AG04450 (cell line): Measurements from ENCODE around the gene STAMBPL1. TPM values are rescaled to one million over a fixed set of nuclear protein-coding genes. Genes with fewer than 3 reads are reported as not detected.
A peak's percentile ranks its signal among the peaks of the same experiment; 100 is the strongest.

ENCODE experiments used
- CTCF ChIA-PET: fragments of 300-600, 350-600 bp; formaldehyde crosslinking; extraction: SDS; loops from one replicate; lab custom pipeline; 2022; ENCODE audit warnings: antibody characterized with exemption, inconsistent platforms; lab: Charles Lee
- POLR2A ChIA-PET: fragments of 350-600 bp; formaldehyde crosslinking; extraction: SDS; loops from one replicate; lab custom pipeline; 2021; ENCODE audit warnings: antibody characterized with exemption, inconsistent platforms; lab: Yijun Ruan, JAX
- DNase-seq: peaks from one replicate; pipeline ENCODE4 v3.0.0-alpha.2; 2011; ENCODE audit warnings: low read depth, low spot score
- H3K27ac ChIP-seq: one replicate; pipeline ENCODE4 v1.5.1; 2012; ENCODE audit warnings: low read depth, low read length, control low read depth
- H3K27me3 ChIP-seq: one replicate; pipeline ENCODE4 v1.6.0; 2012; ENCODE audit warnings: low read length; ENCODE audit not compliant: control insufficient read depth, insufficient read depth
- H3K4me3 ChIP-seq: 2 replicates; pipeline ENCODE4 v1.5.1; 2011; ENCODE audit warnings: mild to moderate bottlenecking, low read depth, low read length, control low read depth
- H3K9me3 ChIP-seq: 2 replicates; pipeline ENCODE4 v1.5.1; 2012; ENCODE audit warnings: low read length; ENCODE audit not compliant: control insufficient read depth, insufficient read depth
- polyA plus RNA-seq: library from polyadenylated mRNA; depleted of rRNA; stranded (reverse); fragments of >200 nt; gene quantifications from 2 replicates; pipeline ENCODE4 v1.2.3, GENCODE V29; 2011
- TF ChIP-seq, protein P1 (sequence below): IDR thresholded peaks from 2 replicates; pipeline ENCODE4 v1.5.1; 2011; ENCODE audit warnings: low read depth, low read length, control low read depth, inconsistent platforms

Gene STAMBPL1
- polyA plus RNA-seq, 1 experiment, result 50.3 TPM

DNA sequence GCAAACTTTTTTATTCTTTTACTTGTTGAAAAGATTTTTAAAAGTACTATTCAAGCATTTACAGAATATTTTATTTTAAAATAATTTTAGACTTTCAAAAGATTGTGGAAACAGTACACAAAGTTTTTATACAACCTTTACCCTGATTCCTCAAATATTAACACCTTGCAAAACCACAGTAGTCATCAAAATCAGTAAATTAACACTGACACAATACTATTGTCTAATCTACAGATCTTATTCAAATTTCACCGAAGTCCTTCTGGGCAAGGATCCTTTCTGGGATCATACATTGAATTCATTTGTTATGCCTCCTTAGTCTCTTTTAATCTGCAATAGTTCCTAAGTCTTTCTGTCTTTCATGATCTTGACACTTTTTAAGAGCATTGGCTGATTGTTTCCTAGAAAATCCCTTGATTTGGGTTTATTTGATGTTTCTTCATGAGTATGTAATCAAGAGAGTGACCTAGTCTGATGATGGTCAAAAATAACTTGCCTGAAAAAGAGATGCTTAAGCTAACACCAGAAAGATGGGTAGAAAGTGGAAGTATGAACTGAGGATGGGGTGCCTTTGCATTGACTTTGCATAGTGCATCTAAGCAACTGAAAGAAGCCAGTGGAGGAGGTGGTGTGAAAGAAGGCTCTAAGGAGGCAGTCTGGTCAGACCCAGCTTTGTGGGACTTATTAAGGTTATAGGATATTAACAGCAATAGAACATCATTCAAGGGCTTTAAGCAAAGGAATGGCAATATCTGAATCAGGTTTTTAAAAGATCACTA, 9.7 kb downstream of the STAMBPL1 start:
- CTCF ChIA-PET, result interaction anchor here (0.8 to 2.5 kb wide), 2 partner anchors 42 to 54 kb away, joined by 4 to 11 read pairs; no protein-coding TSS in a partner anchor
- Histone ChIP-seq H3K9me3 (no peaks in the 10 kb centered on the region), H3K27me3 (no peaks in the 10 kb centered on the region), H3K4me3 (no peak overlapping the region), H3K27ac (no peak overlapping the region)
- no peak for DNase-seq
- POLR2A ChIA-PET, result interaction anchor here (1.5 kb wide), 1 partner anchor 10 kb away, joined by 4 read pairs; the partner anchor contains the start of gene STAMBPL1
- TF ChIP-seq, protein P1, sequence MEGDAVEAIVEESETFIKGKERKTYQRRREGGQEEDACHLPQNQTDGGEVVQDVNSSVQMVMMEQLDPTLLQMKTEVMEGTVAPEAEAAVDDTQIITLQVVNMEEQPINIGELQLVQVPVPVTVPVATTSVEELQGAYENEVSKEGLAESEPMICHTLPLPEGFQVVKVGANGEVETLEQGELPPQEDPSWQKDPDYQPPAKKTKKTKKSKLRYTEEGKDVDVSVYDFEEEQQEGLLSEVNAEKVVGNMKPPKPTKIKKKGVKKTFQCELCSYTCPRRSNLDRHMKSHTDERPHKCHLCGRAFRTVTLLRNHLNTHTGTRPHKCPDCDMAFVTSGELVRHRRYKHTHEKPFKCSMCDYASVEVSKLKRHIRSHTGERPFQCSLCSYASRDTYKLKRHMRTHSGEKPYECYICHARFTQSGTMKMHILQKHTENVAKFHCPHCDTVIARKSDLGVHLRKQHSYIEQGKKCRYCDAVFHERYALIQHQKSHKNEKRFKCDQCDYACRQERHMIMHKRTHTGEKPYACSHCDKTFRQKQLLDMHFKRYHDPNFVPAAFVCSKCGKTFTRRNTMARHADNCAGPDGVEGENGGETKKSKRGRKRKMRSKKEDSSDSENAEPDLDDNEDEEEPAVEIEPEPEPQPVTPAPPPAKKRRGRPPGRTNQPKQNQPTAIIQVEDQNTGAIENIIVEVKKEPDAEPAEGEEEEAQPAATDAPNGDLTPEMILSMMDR, result no peak

DNA sequence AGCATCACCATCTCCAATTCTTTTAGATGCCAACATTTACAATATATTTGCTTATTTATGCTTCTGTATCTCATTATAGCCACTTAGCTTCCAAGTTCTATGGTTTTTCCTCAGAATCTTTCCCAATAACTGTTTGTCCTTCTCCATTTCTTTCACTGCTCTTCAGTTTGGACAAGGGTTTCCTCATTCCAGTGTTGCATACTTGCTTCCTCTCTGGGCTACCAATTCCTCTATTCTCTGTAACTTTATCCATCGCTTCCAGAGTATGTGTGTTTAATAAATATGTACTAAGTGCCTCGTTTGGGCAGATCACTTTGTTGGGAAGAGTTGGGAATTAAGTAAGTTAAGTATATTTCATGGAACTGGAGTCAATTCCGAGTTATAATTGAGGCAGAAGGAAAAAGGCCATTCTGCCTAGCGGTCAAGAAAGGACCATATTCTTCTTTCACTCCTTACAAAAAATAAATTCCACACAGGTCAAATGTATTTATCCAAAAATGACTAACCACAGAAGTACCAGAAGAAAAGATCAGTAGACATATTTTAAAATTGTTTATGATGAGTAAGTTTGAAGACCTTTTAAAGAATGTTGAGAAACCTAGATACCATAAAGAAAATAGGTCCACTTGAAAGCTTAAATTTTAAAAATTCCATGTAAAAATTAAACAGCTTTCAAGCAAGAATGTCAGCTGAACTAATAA, 10.8 kb downstream of the STAMBPL1 start:
- TF ChIP-seq, protein P1, result no peak
- Histone ChIP-seq H3K27me3 (no peaks in the 10 kb centered on the region), H3K27ac (no peak overlapping the region), H3K9me3 (no peaks in the 10 kb centered on the region), H3K4me3 (no peak overlapping the region)
- CTCF ChIA-PET, result interaction anchor here (1.0 to 2.5 kb wide), 2 partner anchors 41 to 42 kb away, joined by 3 to 11 read pairs; no protein-coding TSS in a partner anchor
- DNase-seq, result no peak
- POLR2A ChIA-PET, result interaction anchor here (1.5 kb wide), 1 partner anchor 11 kb away, joined by 4 read pairs; the partner anchor contains the start of gene STAMBPL1

DNA sequence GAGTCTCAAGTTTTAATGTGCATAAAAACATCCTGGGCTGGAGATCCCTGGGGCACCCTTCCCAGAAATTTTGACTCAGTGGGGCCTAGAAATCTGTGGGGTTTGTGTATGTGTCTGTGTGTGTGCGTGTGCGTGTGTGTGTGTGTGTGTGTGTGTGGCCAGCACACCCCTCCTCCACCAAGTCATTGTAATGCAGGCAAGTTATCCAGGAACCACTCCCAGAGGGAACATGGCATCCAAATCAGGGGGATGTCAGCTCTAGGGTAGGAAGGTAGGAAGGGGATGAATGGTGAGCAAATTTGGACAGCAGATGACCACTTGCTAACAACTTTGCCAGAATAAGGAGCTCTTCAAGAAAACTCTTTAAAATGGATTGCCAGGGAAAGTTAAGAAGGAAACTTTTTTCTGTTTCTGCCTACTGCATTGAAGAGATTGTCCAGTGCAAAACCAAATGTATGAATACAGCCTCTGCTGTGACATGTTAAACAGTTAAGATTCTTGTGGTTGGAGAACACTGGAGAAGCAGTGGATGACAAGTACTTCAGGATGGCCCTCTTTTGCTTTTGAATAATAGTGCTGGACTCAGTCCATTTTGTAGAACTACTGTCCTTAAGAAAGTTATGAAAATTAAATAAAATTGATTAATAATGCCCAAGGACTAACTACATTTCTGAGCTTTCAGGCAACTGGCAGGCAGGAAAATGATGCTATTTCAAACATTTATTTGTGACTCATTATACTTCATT, 12.3 kb downstream of the STAMBPL1 start:
- TF ChIP-seq, protein P1, result no peak
- CTCF ChIA-PET, result interaction anchor here (1.1 to 1.6 kb wide), 6 partner anchors 42 to 327 kb away, joined by 3 to 5 read pairs (median 4); no protein-coding TSS in a partner anchor
- POLR2A ChIA-PET, result interaction anchor here (0.6 kb wide), 1 partner anchor 460 kb away, joined by 7 read pairs; no protein-coding TSS in a partner anchor
- Histone ChIP-seq H3K27ac (peak overlapping the region; percentile 25), H3K27me3 (no peaks in the 10 kb centered on the region), H3K4me3 (no peak overlapping the region), H3K9me3 (no peaks in the 10 kb centered on the region)
- DNase-seq, result no peak

DNA sequence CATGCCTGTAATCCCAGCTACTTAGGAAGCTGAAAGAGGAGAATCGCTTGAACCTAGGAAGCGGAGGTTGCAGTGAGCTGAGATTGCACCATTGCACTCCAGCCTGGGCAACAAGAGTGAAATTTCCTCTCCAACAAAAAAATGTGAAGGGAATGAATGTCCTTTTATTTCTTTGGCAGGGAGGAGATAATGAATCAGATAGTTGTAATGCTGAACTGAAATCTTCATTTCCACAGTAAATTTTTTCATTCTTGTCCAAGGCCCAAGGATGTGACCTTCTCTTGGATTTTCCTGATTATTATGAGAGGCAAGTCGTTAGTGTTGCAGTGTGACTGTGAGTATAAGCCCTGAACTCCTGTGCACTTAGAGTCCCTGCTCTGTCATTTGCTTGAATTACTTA, 13.6 kb downstream of the STAMBPL1 start:
- ChIA-PET CTCF (no interaction called here), POLR2A (no interaction called here)
- no peaks in the 10 kb centered on the region for H3K9me3 ChIP-seq
- TF ChIP-seq, protein P1, result no peak
- no peak overlapping the region for H3K27ac ChIP-seq
- H3K27me3 ChIP-seq, result no peaks in the 10 kb centered on the region
- DNase-seq, result no peak
- no peak overlapping the region for H3K4me3 ChIP-seq
